Measurements from ENCODE around the gene AZIN2.
"Not testable (repeated sequence)": the region's sequence is repeated elsewhere in the genome, so short reads cannot be mapped to it uniquely, and the experiment has no call there.

The AZIN2 gene

DNA sequence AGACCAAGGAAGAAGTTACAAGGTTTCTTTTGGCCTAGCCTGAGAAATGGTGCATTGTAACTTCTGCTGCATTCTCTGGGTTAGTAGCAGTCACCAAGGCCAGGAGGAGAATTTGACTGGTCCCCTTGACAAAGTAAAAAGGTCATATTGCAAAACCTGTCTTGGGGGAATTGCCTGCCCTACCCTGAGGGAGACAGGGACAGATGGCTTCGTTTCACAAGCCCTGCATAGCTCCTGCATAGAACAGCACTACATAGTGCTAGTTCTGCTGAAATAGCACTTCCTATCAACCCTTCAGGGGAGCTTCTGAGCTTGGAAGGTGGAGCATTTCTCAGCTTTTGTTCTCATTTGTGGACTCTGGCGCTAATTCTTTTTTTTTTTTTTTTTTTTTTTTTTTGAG lies 23.9 kb upstream of the AZIN2 start:
- no peak for DNase-seq (ENCODE audit: low read depth)

DNA sequence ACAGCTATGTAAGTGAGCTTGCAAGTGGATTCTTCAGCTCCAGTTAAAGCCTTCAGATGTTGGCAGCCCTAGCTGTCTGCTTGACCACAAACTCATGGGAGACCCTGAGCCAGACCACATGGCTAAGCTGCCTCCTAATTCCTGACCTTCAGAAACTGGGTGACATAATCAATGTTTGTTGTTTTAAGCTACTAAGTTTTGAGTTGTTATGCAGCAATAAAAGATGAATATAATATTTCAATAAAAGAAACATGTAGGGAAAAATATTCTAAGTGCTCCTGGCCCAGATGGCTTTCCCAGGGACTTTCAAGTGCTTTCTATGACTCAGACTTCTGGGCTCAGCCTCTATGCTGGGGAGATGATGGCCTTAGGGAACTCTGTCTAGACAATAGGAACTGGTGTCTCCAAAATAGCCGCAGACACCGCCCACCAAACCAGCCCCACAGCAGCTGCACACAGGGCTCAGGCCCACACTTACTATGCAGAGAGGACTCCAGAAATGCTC lies 20.3 kb upstream of the AZIN2 start:
- DNase-seq (ENCODE audit: low read depth) = no peak

DNA sequence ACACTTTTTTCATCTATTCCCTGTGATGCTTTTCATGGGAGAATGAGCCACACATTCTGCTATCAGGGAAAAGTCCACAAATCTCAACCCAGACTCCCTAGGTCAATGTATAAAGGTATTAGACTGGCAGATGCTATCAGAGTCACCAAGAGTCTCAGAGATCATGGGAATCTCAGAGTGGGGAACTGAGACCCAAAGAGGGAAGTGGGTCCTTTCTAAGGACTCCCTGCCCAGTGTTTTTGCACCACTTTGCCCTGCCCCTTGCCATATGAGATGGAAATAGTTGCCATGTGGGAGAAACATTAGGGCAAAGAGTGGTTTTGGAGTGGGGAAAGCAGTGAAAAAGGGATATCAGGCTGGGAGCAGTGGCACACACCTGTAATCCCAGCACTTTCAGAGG lies 19.1 kb upstream of the AZIN2 start:
- no peak for DNase-seq (ENCODE audit: low read depth)

DNA sequence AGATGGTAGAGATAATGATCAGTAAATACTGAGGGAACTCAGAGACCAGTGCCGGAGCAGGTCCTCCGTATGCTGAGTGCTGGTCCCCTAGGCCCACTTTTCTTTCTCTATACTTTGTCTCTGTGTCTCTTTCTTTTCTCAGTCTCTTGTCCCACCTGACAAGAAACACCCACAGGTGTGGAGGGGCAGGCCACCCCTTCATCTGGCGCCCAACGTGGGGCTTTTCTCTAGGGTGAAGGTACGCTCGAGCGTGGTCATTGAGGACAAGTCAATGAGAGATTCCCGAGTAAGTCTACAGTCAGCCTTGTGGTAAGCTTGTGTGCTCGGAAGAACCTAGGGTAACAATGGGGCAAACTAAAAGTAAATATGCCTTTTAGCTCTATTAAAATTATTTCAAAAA lies 16.7 kb upstream of the AZIN2 start:
- DNase-seq (ENCODE audit: low read depth) = not testable (repeated sequence)

DNA sequence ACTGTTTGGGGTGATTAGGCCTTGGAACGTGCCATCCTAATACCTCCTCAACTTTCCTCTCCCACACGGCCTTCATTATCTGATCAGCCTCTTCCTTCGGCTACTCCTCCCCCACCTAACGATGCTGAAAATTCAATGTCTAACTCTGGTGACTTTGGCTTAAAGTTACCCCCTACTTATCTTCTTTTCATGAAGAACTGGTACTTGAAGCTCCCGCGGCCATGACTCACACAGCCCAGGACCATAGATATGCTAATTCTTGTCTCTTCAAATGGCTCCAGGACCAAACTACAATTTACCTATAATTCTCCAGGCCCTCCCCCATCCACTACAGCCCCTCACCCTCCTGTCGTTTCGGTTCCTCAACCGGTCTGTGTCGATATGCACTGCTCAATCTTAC lies 15.7 kb upstream of the AZIN2 start:
- DNase-seq (ENCODE audit: low read depth) = no peak

DNA sequence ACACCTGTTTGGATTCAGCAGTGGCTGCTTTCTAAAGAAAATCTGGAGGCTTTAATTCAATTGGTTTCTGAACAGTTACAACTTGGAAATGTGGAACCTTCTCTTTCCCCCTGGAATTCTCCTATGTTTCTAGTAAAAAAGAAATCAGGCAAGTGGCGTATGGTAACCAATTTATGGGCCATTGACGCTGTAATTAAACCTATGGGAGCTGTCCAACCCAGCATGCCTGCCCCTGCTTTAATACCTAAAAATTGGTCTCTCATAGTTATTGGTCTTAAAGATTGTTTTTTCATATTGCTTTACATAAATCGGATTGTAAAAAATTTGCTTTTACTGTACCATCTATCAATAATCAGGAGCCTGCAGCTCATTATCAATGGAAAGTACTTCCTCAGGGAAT lies 14.5 kb upstream of the AZIN2 start:
- DNase-seq (ENCODE audit: low read depth) = not testable (repeated sequence)

DNA sequence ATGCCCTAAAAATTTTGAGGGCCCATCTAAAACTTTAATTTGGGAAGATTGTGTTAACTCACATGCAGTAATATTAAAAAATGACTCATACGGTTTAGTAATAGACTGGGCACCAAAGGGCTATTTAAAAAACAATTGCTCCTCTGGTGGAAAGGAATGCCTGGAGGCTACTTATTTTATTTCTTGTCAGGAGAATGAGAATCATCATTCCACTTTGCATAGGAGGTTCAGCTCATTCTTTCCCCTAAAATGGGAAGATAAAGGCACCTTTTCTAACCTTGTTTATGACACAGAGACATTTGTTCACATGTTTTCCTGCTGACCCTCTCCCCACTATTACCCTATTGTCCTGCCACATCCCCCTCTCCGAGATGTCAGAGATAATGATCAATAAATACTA lies 12.8 kb upstream of the AZIN2 start:
- DNase-seq (ENCODE audit: low read depth) = not testable (repeated sequence)

DNA sequence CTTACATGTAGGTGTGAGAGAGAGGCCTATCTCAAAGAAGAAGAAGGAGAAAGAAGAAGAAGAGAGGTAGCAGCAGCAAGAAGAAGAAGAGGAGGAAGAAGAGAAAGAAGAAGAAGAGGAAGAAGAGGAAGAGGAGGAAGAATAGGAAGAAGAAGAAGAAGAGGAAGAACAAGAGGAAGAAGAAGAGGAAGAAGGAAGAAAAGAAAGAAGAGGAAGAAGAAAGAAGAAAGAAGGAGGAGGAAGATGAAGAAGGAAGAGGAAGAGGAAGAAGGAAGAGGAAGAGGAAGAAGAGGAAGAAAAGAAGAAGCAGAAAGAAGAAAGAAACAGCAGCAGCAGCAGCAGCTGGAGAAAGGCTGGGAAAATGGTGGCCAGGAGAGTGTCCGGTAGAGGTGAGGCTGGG lies 10.3 kb upstream of the AZIN2 start:
- DNase-seq (ENCODE audit: low read depth) = no peak

DNA sequence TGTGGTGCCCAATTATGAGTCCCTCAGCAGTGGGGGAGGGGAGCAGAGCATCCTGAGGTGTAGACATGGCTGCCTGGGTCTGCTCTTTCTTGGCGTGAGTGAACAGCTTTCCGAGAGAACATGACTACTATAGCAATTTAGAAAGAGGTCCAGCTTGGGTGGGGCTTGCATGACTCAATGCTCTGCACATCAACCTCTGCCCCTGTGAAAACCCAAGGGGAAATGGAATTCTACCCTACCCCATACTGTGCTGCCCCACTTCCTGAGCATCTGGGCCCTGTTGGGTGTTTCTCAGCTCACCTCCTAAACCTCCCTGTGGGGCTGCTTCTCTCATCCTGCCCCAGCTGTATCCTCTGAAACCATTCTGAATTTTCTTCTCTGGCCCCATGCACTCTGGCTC lies 8.2 kb upstream of the AZIN2 start:
- DNase-seq (ENCODE audit: low read depth) = no peak

DNA sequence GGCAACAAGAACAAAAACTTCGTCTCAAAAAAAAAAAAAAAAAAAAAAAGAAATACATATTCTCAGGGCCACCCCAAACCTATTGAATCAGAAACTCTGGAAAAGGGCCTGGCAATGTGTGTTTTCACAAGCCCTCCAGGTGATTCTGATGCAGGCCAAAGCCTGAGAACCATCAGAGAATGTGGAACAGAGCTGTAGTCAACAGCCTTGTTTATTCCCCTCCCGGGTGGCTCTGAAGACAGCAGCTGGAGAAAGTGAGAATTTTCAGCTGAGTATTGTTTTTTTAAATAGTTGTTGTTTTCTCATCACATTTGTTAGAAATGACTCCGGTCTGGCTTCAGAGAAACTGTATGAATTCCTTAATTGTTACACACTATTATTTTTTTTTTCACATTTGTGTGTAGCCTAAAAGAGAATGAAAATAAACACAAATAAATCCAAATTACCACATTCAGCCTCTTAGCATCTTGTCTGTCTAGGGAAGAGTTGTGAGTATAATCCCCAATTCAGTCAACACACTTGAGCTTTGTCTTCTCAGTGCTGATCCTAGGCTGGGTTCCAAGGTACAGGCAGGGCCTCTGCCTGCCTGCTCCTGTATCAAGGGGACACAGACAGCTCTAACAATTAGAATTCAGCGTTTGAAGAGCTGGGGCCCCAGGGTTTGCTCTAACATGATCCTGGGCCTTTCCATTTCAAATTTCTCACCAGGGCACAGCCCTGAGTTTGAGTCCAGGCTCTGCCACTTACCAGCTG lies 6.6 kb upstream of the AZIN2 start:
- DNase-seq (ENCODE audit: low read depth) = no peak

DNA sequence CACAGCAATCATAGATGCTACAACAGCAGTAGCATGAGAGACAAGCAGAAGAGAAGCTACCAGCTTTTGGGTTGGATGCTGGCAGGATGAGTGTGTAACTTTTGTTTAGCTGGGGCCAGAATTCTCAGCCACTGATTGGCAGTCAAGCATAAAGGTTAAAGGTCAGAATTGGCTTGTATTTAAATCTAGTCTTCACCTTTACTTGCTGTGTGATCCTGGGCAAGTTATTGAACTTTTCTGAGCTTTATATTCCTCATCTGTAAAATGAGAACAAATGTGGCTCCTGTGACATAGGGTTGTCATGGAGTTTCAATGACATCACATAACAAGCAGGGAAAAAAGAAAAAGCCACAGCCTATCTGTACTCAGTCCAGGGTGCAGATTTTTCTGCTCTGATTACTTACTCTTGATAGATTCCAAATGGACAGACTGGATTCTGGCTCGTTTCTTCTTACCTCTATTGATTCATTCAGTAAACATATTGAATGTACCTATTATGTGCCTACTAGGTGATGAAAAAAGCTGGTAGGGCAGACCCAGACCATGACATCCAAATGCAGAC lies 2.8 kb upstream of the AZIN2 start:
- no peak for DNase-seq (ENCODE audit: low read depth)

DNA sequence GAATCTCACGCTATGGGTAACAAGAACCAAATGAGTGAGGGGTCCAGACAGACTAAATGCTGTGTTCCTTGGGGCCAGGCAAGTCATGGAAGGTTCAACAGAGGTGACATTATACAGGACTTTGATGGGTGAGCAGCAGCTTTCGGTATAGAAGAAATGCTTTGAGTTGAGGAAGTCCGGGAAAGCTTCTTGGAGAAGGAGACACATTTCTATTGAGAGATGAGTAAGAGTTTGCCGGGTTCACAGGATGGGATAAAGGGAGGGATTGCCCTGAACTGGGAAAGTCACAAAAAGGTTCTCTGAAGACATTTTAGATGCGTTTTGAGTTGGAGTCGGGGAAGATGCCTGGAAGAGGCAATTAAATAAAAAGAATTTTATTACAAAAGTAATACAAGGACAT lies 580 bp upstream of the AZIN2 start:
- no peak for DNase-seq (ENCODE audit: low read depth)

DNA sequence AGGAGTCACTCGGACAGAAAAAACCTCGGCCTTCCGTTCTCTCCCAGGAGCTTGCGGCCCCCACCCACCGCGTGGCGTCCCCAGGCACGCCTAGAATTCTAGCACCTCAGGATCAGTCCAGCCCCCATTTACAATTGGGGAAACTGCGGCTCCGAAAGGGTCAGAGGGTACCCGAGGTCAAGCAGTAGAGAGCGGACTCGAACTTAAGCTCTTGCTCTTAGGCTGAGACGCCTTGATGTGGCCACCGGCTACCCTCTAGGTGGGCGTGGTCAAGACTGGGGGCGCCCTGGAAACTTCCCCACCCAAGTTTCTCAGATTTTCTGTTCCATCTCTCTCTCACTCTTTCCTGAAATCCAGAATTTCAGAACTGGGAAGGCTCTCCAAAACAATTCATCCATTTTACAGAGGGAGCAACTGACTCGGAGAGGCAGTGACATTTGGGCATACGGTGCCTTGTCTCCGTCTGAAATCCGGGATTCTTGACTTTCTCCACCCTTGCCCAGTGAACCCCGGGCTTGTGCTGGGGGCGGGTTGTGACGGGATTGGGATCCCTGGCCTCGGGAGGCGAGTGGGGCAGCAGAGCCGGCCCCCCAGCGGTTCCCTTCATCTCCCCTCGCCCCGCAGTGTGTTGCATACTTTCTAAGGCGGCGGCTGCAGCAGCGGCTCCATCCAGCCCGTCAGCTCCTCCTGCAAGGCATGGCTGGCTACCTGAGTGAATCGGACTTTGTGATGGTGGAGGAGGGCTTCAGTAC lies 777 bp downstream of the AZIN2 start:
- DNase-seq (ENCODE audit: low read depth) = no peak

DNA sequence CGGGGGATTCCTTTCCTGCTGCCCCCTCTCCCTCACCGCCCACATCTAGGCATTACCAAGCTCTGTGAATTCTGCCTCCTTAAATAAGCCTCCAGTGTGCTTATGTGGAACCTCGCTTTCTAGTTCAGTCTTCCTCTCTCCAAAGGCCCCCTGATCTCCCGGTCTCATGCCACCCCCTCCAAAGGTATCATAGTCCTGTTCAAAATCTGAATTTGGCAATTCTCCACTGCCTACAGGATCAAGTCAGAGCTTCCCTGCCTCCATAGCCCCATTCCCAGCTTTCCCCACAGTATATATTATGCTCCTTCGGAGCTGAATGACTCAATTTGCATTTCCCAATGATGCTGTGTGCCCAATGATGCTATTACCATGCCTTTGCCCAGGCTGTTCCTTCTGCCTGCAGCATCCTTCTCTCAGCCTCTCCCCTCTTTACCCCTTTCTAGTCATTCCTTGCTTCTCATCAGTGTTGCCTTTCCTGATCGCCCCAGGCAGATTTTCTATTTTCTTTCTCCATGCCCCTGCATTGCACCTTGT lies 1.7 kb downstream of the AZIN2 start:
- DNase-seq (ENCODE audit: low read depth) = no peak

DNA sequence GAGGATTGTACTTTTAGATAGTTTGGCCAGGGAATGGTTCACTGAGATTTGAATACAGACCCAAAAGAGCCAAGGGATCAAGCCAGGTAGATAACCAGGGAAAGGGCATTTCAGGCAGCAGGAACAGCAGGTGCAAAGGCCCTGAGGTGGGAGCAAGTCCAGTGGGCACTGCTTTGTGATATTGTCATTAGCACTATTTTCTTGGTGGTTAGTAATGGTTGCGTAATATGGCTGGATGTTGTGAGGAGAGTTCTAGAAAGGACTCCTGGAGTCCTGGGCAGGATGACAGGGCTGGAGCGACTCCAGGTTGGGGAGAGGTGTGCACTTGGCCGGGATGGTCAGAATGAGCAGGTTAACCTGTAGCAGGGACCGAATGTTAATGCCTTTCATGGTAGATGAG lies 4.4 kb downstream of the AZIN2 start:
- no peak for DNase-seq (ENCODE audit: low read depth)

DNA sequence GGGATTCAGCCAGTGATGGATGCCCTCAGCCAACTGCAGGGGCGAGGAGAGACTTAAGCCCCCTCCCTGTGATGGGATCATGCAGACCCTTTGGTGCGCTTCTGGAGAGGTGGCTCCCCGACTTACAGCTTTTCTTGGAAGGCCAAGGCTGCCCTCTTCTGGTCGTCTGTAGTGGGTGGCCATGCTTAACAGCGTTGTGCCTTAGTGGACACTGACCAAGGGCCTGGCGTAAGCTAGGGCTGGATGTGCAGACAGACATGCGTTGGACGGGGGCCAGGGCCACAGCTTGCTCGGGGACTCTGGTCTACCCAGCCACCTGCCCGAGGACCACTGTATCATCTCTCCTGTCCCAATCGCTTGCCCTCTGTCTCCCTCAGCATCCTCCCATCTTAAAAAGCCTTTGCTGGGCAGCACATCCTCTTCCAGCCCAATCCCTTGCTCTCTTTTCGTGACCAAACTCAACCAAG lies 5.5 kb downstream of the AZIN2 start:
- DNase-seq (ENCODE audit: low read depth) = no peak

DNA sequence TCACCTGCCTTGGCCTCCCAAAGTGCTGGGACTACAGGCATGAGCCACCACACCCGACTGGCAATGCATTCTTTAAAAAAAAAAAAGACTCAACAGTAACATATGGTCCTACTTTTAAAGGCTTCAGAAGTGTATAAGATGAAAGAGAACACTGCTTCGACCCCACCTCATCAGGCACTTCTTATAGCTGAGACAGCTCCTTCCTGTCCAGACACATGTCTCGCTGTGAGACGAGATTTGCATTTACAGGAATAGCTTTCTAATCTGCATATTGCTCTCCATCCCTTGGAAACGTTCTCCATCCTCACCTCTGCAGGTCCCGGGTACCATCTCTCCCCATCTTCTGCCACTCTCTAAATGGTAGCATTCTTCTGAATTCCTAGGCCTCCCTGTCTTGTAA lies 6.7 kb downstream of the AZIN2 start:
- no peak for DNase-seq (ENCODE audit: low read depth)

DNA sequence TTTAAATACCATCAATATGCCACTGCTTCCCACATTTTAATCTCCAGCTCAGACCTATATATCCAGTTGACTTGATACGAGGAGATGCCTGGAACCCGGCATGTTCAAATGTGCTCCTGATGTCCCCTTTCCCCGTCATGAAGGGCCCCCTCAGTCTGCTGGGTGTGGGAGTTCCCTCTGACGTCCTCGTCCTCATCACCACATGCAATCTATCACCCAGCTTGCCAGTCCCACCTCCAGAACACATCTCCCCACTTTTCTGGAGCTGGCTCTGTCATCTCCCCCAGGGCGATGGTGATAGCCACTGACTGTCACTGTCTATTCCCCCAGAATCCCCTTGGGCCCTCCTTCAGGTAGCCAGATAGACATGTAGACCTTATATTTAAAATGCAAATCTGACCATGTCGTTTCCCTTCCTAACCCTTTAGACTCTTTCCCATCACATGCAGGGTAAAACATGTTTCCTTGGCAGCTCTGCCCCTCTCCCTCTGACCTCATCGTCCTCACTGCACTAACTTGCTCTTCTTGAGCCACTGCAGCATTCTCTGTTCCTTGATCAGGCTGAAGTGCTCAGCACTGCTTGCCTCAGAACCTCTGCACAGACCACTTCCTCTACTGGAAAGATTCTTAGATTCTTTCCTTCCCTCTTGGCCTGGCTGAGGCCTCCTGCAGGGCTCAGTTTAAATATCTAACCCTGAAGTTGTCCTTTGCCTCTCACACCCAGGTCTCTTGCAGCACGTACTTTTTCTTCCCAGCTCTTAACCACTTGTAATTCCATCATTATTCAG lies 7.4 kb downstream of the AZIN2 start:
- no peak for DNase-seq (ENCODE audit: low read depth)

DNA sequence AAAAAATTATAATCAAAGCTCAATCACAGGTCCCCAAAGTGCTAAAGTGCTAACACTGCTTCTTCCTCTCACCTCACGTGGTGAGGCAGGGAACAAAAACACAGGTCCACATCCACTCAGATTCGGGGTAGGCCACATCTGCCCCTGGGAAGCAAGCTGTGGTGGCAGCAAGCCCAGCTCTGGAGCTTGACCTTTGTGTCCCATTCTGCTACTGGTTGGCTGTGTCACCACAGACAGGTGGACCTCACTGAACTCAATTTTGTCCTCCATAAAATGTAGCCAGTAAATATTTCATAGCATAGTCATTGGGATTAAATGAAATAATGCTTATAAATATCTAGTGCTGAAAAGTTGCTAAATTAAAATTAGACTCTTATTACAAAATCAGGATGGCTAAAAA lies 8.5 kb downstream of the AZIN2 start:
- DNase-seq (ENCODE audit: low read depth) = no peak

DNA sequence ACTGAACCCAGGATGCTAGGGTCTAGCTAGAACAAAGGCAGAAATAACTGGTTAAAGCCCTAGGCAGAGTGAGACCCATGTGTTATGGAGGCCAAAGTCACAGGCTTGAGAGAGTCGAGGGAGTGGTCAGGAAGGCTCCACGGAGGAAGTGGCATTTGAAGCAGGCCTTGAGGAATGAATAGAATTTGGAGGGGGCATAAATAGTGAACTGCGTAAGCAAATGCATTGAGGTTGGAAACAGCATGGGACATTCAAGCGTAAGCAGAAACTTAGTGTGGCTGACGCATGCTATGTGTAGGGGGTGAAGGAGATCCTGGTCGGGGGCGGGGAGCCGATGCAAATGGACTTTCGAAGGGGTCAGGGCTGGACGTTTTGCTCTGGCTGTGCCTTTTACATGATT lies 11.5 kb downstream of the AZIN2 start:
- no peak for DNase-seq (ENCODE audit: low read depth)

DNA sequence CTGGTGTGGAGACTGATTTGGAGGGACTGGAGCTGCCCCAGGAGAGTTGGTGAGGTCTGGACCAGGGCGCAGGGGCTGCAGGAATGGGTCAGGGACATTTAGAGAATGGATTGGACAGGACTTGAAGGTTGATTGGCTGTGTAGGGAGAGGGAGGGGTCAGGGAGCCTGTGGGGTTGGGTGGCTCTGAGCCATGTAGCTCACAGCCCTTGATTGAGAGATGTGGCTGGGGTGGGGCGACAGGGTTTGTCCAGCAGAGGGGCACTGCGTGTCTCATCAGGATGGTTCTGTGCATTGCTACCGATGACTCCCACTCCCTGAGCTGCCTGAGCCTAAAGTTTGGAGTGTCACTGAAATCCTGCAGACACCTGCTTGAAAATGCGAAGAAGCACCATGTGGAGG lies 12.1 kb downstream of the AZIN2 start:
- DNase-seq (ENCODE audit: low read depth) = no peak

DNA sequence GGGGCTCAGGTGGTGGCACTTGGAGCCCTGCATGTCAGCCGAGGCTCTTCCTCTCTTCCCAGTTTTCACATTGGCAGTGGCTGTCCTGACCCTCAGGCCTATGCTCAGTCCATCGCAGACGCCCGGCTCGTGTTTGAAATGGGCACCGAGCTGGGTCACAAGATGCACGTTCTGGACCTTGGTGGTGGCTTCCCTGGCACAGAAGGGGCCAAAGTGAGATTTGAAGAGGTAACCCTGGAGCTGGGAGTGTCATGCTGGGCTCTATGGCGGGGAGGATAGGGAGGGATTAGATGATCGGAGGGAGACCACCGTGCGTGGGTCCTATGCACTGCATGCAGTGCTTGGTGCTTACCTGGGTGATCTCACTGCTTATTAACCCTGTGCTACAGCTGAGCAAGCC lies 13.5 kb downstream of the AZIN2 start:
- no peak for DNase-seq (ENCODE audit: low read depth)

Data from stimulated activated CD8-positive, alpha-beta memory T cell treated with anti-CD3 and anti-CD28 coated beads, Interleukin-15, amount 100 ng/mL, for 24 hours (primary cell).